ENCODE measurements around the gene ADCY10.
"Not testable (repeated sequence)": the region's sequence is repeated elsewhere in the genome, so short reads cannot be mapped to it uniquely, and the experiment has no call there.

The ADCY10 gene

DNA sequence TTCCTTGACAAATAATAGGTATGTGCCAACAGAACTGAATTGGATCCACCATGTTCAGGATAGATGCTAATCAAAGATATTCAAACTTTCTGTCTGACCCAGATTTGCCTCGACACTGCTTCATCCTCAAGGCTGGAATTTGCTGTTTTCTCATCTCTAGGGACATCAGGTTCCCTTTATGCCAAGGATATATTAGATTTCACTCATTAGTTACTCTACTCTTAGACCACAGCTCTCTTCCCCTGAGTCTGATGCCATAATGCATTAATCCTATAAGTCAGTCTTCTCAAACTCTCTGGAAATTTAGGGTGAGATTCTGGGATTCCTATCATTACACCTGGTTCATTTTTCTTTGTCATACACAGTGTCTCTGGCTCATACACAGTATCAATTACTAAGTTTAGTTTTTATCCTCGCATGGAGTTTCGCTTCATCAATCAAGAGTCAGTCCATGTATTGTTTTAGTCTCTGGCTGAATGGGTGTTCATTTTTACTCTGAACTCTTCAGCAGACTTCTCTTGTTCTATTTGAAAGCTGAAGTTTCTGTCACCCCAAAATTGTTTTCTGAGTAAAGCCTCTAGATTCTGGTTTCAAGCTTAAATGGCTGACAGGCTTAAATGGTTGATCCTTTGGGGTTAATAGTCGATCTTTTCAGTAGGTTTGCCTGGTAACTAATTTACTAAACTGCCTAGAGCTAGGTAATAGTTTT is 13.3 kb upstream of the ADCY10 start:
- DNase-seq: no peak

DNA sequence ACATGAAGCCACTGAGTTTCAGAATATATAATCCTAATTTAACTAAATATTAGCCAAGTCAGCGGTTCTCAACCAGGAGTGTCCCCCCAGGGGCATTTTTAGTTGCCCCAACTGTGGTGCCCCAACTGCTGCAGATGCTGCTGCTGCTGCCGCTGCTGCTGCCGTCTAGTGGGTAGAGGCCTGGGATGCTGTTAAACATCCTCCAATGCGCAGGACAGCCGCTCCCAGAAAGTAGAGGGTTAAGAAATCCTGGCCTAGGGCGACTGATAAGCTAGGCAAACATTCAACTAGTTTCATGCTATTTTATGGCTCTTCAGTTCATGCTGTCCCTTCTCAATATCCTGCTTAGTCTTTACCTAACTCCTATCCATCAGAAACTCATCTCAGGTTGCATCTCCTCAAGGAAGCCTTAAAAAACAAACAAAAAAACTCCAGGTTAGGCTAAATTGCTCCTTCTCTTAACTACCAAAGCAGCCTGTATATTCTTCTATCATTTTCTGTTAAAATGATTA is 12.6 kb upstream of the ADCY10 start:
- no peak for DNase-seq

DNA sequence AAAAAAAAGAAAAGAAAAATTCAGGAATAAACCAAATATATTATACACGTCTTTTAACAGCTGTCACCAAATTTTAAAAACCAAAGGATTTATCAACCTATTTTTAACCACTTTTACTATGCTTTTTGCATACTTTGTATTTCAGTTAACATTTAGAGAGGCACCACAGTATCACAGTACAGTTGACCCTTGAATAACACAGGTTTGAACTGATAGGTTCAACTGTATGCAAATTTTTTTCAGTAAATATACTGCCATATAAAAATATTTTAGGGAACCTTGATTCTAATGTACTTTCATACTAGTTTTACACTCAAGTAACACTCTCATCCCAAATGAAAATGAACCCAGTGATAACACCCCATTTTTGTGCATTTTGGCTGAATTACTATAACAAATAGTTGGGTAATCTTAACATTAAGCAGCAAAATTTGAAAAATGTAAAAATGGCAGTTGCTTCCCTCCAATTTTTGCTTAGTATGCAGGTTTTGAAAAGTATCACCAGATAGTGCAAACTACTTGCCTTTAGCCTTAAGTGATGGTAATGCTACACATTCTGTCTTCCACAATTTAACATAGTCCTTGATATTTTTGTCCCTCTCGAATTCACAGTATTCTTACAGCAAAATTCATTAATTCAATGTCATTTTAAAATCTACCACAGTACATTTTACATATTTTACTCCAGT is 10.8 kb upstream of the ADCY10 start:
- DNase-seq: no peak

DNA sequence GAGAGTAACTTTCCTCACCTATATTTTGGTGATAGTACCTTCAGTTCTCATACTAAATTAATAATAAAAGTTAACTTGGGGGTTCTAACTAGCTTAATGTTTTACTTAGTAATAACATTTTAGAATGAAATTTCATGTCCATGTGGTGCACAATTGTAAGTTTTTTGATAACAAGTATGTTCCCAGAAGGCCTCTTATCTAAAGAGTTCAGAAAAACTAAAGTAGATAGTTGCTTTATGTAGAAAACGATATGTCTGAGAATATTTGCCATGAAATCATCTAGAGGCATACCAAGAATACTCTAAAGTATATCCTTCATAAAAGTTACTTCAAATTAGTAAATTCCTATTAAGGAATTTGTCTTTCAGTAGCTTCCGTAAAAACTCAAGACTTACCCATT is 10.2 kb upstream of the ADCY10 start:
- DNase-seq: no peak

DNA sequence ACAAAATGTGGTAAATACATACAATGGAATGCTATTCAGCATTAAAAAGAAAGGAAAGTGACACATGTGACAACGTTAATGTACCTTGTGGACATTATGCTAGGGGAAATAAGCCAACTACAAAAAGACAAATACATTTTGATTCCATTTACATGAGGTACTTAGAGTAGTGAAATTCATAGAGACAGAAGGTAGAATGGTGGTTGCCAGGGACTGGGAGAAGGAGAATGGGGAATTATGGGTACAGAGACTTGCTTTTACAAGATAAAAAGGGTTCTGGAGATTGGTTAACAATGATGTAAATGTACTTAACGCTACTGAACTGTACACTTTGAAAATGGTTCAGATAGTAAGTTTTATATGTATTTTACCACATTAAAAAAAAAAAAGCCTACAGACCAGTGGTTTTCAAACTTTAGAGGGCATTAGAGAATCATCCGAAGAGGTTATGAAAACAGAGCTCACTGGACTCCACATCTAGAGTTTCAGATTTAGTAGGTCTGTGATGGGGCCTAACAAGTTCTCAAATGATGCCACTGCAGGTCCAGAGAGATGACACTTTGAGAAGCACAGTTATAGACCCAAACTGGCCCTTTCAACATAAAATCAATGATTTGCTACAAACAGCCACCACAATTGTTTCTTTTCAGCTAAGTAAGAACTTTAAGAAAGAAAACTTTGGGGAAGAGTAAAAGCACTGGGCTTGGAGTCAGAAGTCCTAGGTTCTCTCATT is 9.6 kb upstream of the ADCY10 start:
- no peak for DNase-seq

DNA sequence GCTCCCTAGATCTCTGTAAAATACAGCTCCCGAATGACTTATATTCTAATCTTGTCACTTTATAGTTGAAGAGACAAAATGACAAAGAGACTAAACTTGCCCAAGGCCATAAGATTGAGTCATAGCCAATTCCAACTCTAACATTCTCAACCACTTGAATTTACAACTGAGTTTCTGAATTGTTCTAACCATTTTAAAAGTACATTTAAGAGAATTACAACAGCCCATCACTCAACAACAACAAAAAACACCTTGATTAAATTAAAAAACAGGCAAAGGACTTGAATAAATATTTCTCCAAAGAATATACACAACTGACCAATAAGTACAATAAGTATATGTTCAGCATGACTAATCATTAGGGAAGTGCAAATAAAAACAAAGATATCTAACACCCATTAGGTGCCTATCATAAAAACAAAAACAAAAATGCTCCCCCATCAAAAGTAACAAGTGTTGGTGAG is 8.7 kb upstream of the ADCY10 start:
- DNase-seq: no peak

DNA sequence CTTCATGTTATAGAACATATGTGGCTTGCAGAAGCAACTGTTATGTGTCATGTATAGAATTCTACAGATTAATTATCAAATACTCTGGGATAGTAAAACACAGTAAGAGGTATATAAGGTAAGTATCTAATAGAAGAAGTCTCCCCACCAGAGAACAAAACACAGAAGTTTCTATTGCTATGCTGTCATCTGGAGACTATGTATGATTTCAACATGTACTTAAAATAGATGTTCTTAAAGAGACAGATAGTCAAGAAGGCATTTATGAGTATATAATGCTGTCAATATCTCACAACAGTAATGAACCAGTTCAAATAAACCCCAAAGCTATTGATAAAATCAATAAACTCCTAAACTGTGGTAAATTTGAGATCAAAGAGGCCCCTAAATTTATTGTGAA is 8.1 kb upstream of the ADCY10 start:
- no peak for DNase-seq

DNA sequence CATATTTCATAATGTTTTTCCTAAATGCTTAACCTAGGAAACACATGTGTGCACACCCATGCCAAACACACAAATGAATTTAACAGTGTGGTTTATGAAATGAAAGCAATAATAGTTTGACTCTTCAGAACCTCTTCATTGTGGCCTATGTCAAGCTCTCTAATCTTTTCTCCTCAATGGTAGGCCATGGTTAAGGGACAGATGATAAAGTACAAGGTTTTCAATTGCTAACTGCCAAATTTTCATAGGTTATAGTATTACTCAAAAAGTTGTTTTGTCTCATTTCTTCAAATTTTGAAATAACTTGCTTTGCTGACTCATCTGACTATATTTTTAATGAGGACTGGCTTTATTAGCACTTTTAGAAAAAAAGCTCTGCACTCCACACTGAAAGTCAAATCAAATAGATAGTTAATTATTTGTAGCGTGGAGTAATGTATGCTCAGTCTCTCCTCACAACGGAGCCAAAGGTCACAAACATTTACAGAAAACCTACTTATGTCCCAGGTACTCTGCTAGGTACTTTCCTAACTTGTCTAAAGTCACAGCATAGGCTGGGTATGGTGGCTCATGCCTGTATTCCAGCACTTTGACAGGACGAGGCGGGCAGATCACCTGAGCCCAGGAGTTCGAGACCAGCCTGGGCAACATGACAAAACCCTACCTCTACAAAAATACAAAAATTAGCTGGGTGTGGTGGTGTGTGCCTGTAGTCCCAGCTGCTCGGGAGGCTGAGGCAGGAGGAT is 3.0 kb upstream of the ADCY10 start:
- no peak for DNase-seq

DNA sequence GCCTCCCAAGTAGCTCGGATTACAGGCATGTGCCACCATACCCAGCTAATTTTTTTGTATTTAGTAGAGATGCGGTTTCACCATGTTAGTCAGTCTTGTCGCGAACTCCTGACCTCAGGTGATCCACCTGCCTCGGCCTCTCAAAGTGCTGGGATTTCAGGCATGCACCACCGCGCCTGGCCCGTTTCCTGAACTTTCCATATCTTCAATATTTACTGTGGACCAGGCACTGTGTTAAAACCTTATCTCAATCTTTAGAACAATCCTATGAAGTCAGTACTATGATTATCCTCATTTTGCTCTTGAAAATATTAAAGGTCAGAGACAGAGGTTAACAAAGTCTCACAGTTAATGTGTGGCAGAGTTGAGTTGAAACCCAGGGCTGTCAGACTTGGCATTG is 1.6 kb upstream of the ADCY10 start:
- no peak for DNase-seq

DNA sequence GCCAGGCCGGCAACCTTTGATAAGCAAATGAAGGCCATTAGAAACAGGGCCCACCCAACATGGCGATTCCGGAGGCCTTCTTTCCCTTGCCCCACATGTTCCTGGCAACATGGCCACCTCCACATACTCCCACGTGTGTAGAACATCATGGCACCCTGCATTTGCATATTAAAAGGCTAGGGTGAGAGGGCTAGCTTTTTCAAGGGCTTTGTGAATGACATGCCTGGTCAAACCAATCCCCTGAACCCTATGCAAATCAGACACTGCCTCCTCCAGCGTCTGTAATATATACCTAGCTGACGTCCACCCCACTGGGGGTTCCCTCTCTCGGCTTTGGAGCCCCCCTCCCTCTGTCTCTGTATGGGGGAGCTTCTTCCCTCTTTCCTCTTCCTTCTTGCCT is 1.6 kb downstream of the ADCY10 start:
- DNase-seq: no peak

DNA sequence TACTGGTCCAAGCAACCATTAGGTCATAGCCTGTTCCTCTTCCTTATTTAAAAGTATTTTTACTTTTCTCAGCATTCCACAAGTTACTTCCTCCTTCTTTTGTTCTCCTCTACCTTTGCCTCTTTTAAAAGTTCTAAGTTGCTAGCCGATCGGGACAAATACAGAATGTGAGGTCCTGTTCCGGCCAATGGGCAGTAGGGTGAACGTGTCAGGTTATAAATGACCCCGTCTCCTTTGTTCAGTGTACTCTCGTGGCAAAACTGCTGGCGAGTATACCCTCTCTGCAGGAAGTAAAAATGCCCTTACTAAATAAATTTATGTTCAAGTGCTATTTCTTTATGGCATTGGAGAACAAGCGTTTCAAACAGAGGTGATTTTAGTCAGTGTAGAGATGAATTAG is 2.5 kb downstream of the ADCY10 start:
- DNase-seq: no peak

DNA sequence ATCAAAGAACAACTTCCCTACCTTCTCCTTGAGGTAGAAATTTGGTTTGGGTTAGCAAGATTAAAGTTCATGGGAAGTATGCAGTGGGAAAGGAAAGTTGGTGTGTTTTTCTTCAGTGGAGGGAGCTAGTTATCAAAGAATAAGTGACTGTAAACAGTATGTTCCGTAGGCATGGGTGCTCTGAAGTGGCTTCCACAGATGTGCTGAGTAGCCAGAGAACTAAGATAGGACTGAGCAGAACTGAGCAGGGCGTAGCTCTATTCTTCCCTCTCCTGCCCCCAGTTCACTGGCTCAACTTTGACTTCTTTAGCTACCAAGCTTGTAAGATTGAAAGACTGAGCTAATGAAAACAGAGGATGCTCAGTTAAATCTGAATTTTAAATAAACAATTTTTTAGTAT is 3.4 kb downstream of the ADCY10 start:
- no peak for DNase-seq

DNA sequence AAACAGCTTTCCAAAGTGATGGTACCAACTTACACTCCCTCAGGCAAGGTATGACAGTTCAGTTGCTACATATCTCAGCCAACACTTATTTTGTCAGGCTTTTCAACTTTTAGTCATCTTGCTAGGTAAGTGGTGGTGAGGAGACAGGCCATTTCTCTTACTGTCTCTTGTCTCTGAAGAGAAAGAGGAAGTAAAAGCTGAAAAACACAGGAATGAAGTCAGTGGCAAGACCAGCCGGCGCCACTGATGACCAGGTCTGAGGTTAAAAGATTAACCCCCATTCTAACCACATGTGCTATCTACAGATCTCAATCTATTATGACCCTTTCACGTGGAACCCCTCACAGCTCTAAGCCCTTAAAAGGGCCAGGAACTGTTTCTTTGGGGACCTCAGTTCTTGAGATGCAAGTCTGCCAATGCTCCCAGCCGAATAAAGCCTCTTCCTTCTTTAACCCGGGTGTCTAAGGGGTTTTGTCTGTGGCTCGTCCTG is 4.2 kb downstream of the ADCY10 start:
- no peak for DNase-seq

DNA sequence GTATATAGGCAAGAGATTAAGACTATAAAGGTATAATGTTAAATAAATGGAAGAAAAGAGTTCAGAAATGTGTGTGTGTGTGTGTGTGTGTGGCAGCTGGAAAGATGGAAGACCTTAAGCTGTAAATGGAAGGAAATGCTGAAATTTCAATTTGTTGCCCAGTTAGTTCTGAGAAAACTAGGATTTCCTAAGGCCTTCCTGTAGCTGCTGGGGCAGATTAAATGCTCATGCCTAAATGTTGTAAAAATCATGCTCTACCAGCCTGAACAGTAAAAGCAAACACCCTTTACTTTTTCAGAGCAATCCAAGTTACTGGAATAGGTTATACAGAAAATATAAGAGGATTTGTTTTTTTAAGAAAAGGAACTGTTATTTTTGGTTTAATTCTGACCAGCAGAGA is 8.3 kb downstream of the ADCY10 start:
- no peak for DNase-seq

DNA sequence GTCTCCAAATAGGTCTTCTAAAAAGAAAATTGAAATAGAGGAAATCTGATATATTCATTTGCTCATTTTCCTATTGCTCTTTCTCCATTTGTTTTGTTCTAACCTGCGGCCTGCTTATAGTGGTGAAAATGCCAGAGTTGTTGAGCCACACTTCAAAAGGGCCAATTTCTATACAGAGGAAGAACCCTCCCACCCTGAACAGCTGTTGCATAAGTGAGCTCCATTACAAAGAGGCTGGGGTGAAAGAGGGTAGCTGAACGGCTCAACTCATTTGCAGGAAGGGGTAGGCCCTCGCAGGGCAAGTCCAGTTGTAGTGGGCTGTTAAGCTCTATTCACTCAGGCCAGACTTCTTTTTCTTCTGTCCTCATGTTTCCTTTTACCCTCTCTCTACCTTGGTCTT is 8.8 kb downstream of the ADCY10 start:
- DNase-seq: no peak

DNA sequence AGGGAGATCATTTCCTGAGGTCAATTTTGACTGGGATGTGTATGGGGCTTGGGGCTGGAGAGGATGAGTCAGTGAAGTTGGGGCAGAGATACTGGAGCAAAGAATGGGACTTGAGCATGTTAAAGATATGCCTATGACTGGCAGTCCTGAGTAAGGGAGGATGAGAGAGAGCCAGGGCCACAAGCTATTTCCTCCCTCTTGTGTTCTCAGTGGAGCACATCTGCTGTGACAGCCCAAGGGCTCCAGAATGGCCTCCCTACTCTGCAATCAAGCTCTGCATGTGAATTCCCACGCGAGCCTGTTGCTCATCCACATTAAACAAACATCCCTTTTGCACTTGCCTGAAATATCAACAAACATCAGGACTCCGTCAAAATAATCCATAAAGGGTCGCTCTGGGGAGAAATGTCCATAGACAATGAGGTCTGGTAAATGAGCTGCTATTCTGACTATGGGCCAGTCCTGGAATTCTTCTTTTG is 9.2 kb downstream of the ADCY10 start:
- DNase-seq: no peak

DNA sequence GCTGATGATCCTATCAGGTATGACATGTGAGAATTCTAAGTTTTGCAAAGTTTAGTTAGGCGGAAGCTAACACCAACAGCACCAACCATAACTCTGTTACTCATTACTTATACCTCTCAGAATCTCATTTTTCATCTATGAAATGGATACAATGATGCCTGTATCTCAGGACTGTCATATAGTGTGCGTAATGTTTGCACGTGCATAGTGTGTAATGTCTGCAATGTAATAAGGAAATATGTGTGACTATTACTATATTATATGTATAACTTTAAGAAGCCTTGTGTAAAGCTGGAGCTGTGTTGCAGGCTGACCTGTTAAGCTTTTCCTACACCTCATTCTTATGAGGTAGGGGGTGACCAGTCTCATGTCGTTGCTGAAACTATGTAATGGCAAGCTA is 13.0 kb downstream of the ADCY10 start:
- no peak for DNase-seq

DNA sequence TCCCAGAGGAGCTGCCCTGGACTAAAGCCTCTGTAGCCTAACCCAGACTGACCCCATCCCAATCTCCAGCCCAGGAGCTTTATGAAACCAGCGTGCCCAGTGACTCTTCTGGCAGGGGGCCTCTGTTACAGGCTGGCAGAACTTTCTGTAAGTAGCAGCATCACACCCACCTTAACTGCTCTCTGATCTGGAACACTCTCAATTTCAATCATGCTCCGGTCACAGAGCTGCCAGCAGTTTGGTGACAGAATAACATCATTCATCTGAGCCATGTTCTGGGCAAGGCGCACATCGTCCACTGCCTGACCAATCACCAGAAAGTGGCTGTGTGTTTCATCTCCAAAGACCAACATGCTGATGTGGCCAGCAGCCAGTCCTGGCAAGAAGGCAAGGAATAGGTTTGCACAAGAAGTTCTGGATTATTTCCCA is 14.7 kb downstream of the ADCY10 start:
- DNase-seq: no peak

DNA sequence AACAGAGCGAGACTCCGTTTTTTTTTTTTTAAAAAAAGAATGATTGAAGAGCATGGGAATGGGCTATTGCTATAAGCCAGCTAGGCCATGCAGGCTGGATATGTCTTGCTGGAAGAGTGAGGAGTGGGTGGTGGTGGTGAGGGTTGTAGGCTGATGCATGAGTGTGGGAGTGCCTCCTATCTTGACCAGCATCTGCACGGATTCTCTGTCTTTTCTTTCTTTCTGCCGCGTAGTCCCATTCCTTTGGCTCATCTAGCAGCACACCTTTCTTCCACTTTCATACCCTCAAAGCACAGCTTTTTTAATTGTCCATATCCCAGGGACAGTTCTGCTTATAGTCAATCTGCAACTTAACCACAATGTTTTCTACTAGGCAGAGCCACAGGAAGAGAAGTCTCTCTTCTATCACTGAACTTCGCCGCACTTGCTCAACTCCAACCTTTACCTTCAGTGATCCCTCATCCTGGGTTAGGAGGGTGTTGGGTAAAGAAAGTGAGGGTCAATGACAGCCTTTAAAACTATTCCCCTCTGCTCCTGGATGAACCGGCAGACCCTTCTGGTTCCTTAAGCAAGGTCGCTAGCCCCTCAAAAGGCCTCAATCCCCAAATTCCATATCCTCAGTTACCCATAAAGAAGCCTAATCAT is 15.2 kb downstream of the ADCY10 start:
- DNase-seq: no peak

DNA sequence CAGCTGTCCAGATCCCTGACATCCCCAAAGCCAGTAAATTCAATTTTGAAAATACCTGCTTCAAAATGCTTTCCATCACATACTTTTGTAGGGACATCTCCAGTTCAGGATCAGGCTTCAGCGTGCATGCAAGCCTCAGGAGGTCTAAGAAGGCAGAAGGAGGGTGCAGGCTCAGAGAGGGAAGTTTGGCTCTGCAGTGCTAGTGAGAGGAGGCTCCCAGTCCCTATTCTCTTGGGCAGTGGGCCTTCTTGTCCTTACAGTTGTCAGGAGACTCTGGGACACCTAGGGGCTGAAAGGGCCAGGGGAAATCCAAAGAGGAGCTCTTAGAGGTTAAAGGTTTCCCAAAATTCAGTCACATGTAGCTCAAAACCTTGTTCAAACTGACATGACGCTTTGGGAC is 20.1 kb downstream of the ADCY10 start:
- no peak for DNase-seq

DNA sequence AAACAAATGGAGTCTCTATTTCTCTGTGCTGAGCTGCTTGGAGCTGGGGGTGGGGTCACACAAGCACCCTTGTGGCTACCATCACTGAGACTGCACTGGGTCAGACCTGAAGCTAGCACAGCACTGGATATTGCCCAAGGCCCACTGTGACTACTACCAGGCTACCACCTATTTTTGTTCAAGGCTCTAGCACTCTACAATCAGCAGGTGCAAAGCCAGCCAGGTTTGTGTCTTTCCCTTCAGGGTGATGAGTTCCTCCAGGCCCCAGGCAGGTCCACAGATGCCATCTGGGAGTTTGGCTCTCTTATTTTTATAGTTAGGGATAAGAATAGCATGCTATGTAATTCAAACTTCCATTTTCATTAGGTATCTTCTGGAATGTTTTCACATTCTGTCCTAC is 23.5 kb downstream of the ADCY10 start:
- DNase-seq: no peak

DNA sequence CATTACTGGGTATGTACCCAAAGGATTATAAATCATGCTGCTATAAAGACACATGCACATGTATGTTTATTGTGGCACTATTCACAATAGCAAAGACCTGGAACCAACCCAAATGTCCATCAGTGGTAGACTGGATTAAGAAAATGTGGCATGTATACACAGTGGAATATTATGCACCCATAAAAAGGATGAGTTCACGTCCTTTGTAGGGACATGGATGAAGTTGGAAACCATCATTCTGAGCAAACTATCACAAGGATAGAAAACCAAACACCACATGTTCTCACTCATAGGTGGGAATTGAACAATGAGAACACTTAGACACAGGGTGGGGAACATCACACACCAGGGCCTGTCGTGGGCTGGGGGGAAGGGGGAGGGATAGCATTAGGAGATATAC is 26.7 kb downstream of the ADCY10 start:
- DNase-seq: not testable (repeated sequence)

Data from CD4-positive, alpha-beta T cell treated with Interferon gamma for 1 hour (primary cell).